Effector memory CD8-positive, alpha-beta T cell (primary cell): ENCODE results near the gene SPSB2.

ENCODE experiments used
- ATAC-seq: fragments of 150-1000 bp; cut with Tn5 transposase; replicated peaks from 2 replicates; pipeline ENCODE4 v1.10.0; 2021; ENCODE audit warnings: mild to moderate bottlenecking, moderate library complexity
- DNase-seq, 3 experiments: peaks; one replicate each; pipeline ENCODE4 v3.0.0; 2021
- H3K27ac Mint-ChIP-seq, 2 donors: one replicate each; pipeline ENCODE4 v1.8.0; 2022; ENCODE audit warnings: mild to moderate bottlenecking in 2 of 2, mixed read lengths in 2 of 2, moderate library complexity in 2 of 2
- H3K27me3 Mint-ChIP-seq, 2 donors: one replicate each; pipeline ENCODE4 v1.8.0; 2022; ENCODE audit warnings: mixed read lengths in 2 of 2
- H3K36me3 Mint-ChIP-seq: one replicate; pipeline ENCODE4 v1.8.0; 2022; ENCODE audit warnings: mild to moderate bottlenecking, moderate library complexity, mixed read lengths; ENCODE audit not compliant: insufficient read depth
- H3K4me1 Mint-ChIP-seq, 2 donors: one replicate each; pipeline ENCODE4 v1.8.0; 2022; ENCODE audit warnings: low read depth in 2 of 2, mixed read lengths in 2 of 2
- H3K4me3 Mint-ChIP-seq, 2 donors: one replicate each; pipeline ENCODE4 v1.8.0; 2022; ENCODE audit warnings: mild to moderate bottlenecking in 2 of 2, mixed read lengths in 2 of 2, moderate library complexity in 2 of 2
- H3K9me3 Mint-ChIP-seq, 2 donors: one replicate each; pipeline ENCODE4 v1.8.0; 2022; ENCODE audit warnings: mixed read lengths in 2 of 2

SPSB2 gene

DNA sequence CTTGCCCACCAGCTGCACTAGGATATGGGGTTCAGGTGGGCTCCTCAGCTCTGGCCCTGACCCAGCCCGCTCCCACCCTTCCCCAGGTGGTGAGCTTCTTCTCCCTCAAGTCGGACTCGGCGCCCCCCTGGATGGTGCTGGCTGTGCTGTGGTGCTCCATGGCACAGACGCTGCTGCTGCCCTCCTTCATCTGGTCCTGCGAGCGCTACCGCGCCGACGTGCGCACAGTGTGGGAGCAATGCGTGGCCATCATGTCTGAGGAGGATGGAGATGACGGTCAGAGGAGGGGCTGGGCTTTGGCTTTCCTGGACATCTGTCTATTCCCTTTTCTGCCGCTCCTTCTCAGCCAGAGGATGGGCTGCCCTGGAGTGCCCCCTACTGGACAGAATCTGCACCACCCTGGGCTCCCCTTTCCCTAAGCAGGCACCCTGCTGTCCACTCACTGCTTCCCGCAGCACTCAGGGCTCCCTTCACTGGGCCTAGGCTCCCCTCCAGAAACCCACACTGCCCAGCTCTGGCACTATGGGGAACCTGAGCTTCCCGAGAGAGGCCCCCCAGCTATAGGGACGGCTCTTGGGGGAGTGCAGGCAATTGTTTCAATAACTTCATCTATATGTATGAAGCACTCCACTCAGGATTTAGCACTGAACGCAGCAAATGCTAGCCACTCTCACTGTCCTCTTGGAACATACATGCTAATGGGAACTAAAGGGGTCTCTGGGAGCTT, 47.5 kb downstream of the SPSB2 start:
- H3K4me3 Mint-ChIP-seq: no peak overlapping the region
- DNase-seq: peak; percentile 76 to 80 (median 77)
- H3K27me3 Mint-ChIP-seq: peaks cover 79 to 97% of the 10 kb centered on the region in 2 donors
- H3K27ac Mint-ChIP-seq: no peak overlapping the region
- ATAC-seq: peak; percentile 57
- H3K36me3 Mint-ChIP-seq: peaks cover 5% of the 10 kb centered on the region
- H3K4me1 Mint-ChIP-seq: peaks cover 27 to 34% of the 10 kb centered on the region in 2 donors
- H3K9me3 Mint-ChIP-seq: no peaks in the 10 kb centered on the region

- H3K9me3 Mint-ChIP-seq: no peaks in the 10 kb centered on the region
- no peak for DNase-seq
- H3K27me3 Mint-ChIP-seq: peaks cover 80 to 96% of the 10 kb centered on the region in 2 donors
- H3K4me1 Mint-ChIP-seq: peaks cover 24 to 34% of the 10 kb centered on the region in 2 donors
- no peak for ATAC-seq
- H3K36me3 Mint-ChIP-seq: peaks cover 5% of the 10 kb centered on the region
- H3K4me3 Mint-ChIP-seq: no peak overlapping the region
- no peak overlapping the region for H3K27ac Mint-ChIP-seq
These were observed 48.2 kb downstream of the SPSB2 start for GRCh38 chr12:6824901-6825381.

- Mint-ChIP-seq H3K4me3 (no peak overlapping the region), H3K27me3 (peaks cover 77 to 91% of the 10 kb centered on the region in 2 donors), H3K36me3 (peaks cover 1% of the 10 kb centered on the region), H3K9me3 (no peaks in the 10 kb centered on the region), H3K4me1 (peaks cover 21 to 30% of the 10 kb centered on the region in 2 donors), H3K27ac (no peak overlapping the region)
- DNase-seq (no peak), ATAC-seq (no peak)
These were observed 48.9 kb downstream of the SPSB2 start for GRCh38 chr12:6824085-6824775.

GRCh38 chr12:6823182-6824084, 49.7 kb downstream of the SPSB2 start:
- no peaks in the 10 kb centered on the region for H3K9me3 Mint-ChIP-seq
- peaks cover 16 to 25% of the 10 kb centered on the region in 2 donors for H3K4me1 Mint-ChIP-seq
- no peaks in the 10 kb centered on the region for H3K36me3 Mint-ChIP-seq
- H3K27ac Mint-ChIP-seq: peak overlapping the region in 1 of 2 donors; percentile 7
- H3K27me3 Mint-ChIP-seq: peaks cover 73 to 84% of the 10 kb centered on the region in 2 donors
- no peak overlapping the region for H3K4me3 Mint-ChIP-seq
- DNase-seq: no peak
- no peak for ATAC-seq

- Mint-ChIP-seq H3K27me3 (peaks cover 67 to 75% of the 10 kb centered on the region in 2 donors), H3K27ac (peak overlapping the region in 1 of 2 donors; percentile 7), H3K4me3 (peak overlapping the region; percentile 51 to 58)
These were observed 50.5 kb downstream of the SPSB2 start for GRCh38 chr12:6822426-6823135.

GRCh38 chr12:6821591-6822425, 51.3 kb downstream of the SPSB2 start, which contains the start of gene GPR162:
GPR162 (plus strand) TSS chr12:6821821; CDS start chr12:6823899, 2,078 bp downstream.
- Mint-ChIP-seq H3K27me3 (peaks cover 59 to 67% of the 10 kb centered on the region in 2 donors), H3K36me3 (no peaks in the 10 kb centered on the region), H3K4me1 (peaks cover 8 to 16% of the 10 kb centered on the region in 2 donors), H3K9me3 (no peaks in the 10 kb centered on the region), H3K27ac (no peak within 1 kb of the TSS), H3K4me3 (peak within 1 kb of the TSS; percentile 53 to 58)
- no peak for DNase-seq
- ATAC-seq: no peak

More at GRCh38 chr12:6822426-6823135, 50.5 kb downstream of the SPSB2 start:
- no peaks in the 10 kb centered on the region for H3K9me3 Mint-ChIP-seq
- H3K36me3 Mint-ChIP-seq: no peaks in the 10 kb centered on the region
- peaks cover 13 to 21% of the 10 kb centered on the region in 2 donors for H3K4me1 Mint-ChIP-seq
- ATAC-seq (no peak), DNase-seq (no peak)
